HL-60/S4 (cell line): ENCODE data around the gene EXOC2.

Source experiments
- in situ Hi-C: fragments of 300-500 bp; cut with MboI; formaldehyde crosslinking; loops from 2 replicates; pipeline ENCODE4 v1.14.3; 2022; ENCODE audit warnings: low sequenced_read_pairs

The EXOC2 gene, protein sequence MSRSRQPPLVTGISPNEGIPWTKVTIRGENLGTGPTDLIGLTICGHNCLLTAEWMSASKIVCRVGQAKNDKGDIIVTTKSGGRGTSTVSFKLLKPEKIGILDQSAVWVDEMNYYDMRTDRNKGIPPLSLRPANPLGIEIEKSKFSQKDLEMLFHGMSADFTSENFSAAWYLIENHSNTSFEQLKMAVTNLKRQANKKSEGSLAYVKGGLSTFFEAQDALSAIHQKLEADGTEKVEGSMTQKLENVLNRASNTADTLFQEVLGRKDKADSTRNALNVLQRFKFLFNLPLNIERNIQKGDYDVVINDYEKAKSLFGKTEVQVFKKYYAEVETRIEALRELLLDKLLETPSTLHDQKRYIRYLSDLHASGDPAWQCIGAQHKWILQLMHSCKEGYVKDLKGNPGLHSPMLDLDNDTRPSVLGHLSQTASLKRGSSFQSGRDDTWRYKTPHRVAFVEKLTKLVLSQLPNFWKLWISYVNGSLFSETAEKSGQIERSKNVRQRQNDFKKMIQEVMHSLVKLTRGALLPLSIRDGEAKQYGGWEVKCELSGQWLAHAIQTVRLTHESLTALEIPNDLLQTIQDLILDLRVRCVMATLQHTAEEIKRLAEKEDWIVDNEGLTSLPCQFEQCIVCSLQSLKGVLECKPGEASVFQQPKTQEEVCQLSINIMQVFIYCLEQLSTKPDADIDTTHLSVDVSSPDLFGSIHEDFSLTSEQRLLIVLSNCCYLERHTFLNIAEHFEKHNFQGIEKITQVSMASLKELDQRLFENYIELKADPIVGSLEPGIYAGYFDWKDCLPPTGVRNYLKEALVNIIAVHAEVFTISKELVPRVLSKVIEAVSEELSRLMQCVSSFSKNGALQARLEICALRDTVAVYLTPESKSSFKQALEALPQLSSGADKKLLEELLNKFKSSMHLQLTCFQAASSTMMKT

DNA sequence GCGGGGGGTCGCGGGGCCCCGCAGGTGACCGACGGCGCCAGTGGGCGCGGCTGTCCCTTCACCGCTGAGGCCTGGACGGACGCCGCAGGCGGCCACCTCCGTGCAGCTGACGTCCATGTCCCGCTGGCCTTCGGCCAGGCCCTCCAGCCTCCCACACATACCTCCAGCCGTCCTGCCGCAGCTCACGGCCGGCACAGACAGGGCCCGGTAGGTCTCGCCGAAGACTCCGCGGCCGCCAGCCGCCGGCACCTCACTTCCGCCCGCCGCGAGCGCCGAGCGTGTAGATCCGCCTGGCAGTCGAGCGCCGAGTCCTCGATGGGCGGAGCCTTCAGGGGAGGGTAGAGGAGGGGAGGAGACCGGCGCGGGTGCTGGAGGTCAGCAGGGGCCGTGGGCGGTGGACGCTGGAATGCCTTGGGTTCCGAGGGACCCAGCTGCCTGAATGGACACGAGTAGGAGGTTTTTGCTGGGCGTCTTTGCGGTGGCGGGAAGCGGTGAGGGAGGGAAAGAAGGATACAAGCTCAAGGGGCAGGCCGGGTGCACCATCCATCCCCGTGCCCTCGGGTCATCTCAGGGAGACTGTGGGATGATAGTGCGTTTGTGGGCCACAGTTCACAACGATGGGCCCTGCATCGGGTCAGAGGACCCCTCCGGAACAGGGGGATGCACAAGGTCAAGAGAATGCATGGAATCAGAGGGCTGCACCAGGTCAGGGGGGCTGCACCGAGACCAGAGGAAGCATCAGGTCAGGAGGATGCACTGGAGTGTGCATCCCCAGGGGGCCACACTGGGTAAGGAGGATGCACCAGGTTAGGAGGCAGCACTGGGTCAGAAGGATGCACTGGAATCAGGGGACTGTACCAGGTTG lies at the start of gene EXOC2:
TSS of gene EXOC2 (minus strand) at position 282 of the 865 bp plus-strand sequence. CDS start 55,321 bp downstream, outside the sequence.
- in situ Hi-C loops = no loop called here

DNA sequence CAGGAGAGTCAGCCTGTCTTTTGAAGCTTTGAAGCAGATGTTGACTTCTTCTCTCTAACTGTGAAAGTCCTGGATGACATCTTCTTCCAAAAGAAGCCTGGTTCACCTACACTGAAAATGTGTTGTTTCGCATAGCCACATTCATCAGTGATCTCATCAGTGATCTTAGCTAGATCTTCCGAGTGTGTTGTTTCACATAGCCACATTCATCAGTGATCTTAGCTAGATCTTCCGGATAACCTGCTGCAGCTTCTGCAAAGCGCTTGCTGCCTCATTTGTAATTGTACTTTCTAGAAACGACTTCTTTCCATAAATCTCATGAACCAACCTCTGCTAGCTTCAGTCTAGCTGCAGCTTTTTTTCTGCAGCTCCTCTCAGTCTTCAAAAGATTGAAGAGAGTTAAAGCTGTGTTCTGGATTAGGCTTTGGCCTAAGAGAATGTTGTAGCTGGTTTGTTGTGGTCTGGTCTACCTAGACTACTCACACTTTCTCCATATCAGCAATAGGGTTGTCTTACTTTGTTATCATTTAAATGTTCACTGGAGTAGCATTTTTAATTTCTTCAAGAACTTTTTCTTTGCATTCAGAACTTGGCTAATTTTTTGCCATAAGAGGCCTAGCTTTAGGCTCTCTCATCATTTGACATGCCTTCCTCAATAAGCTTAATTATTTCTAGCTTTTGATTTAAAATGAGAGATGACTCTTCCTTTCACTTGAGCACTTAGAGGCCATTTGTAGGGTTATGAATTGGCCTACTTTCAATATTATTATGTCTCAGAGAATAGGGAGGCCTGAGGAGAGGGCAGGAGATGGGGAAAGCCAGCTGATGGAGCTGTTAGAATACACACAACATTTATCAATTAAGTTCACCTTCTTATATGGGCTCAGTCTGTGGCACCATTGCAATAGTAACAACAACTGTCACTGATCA lies 48.7 kb upstream of the EXOC2 start:
- in situ Hi-C loops = no loop called here

DNA sequence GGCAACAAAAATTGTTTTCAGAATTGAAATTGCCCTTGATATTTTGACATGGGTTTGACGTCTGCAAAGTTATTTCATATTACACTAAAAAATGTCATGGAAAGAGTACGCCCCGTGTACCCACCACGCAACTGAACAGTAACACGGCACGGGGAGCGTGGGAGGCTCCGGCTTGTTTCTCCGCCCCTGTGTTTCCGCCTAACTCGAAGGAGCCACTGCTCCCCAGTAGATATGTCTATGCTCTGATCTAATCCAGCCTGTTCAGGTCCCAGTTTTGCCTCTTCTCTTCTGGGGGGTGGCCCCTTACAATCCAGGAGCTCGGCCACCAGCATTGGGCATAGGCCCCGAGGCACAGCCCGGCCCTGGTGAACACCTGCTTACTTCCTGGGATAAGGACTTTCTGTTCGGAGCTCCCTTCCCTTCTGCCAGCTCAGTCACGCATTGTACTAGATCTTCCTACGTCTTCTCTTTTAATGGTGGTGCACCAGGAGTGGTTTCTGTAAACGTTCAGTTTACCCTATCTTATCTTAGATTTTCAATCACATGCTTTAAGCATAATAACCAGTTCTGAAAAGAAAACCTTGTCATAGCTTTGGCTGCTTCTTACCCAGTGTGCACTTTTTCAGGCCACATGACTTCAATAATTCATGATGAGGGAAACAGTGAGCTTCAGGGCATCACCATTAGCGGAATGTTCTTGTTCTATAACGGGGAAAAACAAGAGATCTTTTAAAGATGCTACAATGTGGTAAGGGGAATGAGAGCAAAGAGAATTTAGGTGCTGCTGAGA lies 43.9 kb upstream of the EXOC2 start:
- in situ Hi-C loops = no loop called here

- in situ Hi-C loops = no loop called here
These were observed 40.7 kb upstream of the EXOC2 start for GRCh38 chr6:733431-734219.

DNA sequence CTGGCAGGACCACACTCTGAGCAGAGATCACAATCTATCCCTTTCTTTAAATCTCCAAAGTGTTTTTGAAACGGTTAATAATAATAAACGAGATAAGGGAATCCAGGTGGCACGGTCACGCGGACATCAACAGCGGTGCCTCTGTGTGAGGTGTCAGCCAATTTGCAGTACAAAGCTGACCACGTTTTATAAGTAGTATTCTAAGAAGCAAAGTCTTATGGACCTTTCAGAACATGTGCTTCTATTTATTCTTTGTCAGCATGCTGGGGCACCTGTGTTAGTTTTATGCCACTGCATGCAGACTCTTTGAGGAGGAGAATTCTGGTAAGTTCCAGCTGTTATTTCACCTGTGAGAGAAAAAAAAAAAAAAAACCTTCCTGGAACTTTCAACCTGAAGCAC lies 39.0 kb upstream of the EXOC2 start:
- in situ Hi-C loops = no loop called here

- in situ Hi-C loops = no loop called here
These were observed 36.8 kb upstream of the EXOC2 start for GRCh38 chr6:729606-730320.

DNA sequence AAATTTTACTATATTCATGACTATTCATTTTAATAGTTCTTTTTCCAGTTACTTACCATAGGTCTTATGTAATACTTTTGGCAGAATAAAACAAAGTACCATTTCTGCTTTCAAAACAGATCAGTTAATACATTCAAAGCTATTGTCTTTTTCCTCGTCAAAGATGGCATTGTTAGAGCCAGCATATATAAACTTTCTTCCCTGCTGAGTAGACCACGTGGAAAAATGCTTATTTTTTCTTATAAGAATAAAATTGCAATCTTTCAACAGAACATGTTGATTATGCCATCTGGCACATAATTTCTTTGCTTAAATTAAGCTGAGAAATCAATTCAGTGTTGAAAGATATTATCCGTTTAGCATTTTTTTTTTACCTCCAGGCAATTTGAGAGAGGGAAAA lies 34.9 kb upstream of the EXOC2 start:
- in situ Hi-C loops = no loop called here

DNA sequence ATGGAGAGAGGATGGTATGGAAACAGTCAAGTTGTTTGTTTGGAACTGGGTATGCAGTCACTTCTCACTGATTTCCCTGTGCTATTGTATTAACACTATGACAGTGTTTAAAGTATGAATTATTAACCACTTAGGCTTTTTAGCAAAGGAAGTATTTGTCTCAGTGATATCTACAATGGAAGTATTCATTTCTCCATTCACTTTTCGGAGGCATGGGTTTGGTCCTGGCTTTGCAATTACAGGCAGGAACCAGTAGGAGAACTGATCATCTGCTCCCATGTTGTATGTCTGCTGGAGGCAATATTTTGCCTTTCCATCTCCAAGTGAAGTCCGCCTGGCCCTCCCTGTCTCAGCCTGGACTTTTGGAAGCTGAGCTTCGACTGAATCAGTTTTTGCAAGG lies 30.6 kb upstream of the EXOC2 start:
- in situ Hi-C loops = no loop called here

DNA sequence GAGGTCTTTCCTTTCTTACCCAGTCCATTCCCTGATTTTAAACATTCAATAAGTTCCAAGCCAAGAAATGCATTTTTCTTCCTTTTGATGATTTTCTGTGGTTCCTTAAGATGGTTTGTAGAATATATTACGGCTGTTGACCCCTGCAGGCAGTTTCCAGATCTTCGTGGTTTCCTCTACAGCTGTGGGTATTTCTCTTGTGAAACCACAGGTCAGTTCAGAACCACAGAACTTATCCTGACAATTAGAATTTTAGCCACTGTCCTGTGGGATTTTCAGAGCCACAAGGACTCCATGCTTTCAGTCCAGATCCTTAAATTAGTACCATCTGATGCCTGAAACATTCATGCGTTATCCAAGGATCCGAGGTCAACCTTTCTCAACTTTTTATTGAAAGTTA lies 29.7 kb upstream of the EXOC2 start:
- in situ Hi-C loops = no loop called here

- in situ Hi-C loops = no loop called here
These were observed 29.2 kb upstream of the EXOC2 start for GRCh38 chr6:722077-722524.

GRCh38 chr6:718345-718744 lies 25.4 kb upstream of the EXOC2 start:
- in situ Hi-C loops = no loop called here

- in situ Hi-C loops = no loop called here
These were observed 24.2 kb upstream of the EXOC2 start for GRCh38 chr6:717135-717534.

- in situ Hi-C loops = no loop called here
These were observed 23.0 kb upstream of the EXOC2 start for GRCh38 chr6:715709-716491.

DNA sequence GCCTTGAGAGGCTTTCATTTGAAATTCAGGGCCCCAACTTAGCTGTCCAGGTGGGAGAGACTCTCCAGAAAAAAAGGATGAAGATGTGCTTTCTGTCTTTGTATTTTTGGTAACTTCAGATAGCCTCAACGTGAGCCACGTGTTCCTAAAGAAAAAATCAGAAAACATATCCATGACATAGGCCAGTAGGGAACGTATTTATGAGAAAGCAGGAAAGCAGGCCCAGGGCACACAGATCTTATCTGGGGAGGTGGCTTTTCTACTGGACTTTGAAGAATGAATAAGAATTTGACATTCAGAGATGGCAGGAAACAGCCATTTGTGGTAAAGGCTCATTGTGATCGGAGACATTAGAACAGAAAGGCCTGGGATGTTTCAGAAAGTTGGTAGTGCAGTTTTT lies 21.2 kb upstream of the EXOC2 start:
- in situ Hi-C loops = no loop called here

DNA sequence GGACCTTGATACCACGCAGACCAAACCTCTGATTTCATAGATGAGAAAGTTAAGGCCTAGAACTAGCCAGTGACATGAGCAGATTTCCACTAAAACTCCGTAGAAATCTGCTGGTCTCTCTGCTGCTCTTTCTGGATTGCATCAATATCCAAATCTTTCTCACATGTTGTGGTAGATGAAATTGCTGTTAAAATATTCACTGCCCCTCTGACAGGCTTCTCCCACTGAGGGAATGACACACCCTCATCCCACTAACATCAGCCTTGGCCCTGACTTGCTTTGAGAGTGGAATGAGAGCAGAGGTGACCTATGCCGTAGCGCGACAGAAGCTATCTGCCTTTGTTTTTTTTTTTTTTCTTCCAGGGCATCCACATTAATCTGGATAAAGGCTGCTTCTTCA lies 20.4 kb upstream of the EXOC2 start:
- in situ Hi-C loops = no loop called here

DNA sequence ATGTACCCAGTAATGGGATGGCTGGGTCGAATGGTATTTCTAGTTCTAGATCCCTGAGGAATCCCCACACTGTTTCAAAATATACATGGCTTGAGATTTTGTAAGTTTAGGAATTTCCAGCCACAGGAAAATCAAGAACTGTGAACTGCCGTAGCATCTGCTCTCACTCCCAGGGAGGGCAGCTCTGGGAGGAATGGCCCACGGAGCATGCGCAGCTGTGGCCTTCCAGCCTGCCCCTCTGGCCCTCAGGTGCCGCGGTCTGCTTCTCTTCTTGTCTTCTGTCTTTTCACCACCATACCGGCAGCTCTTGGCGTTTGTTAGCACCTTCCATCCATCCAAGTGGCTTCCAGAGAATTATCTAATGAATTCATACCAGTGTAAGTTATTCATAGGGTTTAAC lies 19.9 kb upstream of the EXOC2 start:
- in situ Hi-C loops = no loop called here

DNA sequence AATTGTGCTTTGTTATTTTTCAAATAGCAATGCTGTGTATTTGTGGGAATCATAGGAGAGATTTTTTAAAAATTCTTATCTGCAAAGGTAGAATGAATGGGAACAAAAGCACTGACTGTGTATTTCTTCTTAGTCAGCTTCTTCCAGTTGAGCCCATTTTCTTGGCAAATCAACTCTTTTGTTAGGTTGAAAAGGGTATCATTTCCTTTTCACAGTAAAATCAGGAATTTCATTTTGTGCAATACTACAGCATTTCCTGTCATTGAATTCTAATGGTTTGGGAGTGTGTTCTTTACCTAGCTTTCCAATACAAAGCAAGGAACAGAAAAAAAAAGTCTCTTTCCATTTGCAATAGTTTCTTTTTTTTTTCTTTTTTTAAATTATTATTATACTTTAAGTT lies 19.0 kb upstream of the EXOC2 start:
- in situ Hi-C loops = no loop called here
